PC-3 (cell line): ENCODE data around the gene CCNF.

Experiments
- CTCF ChIP-seq: fragments of 300-600 bp; sonication (generic); conservative IDR thresholded peaks from 2 replicates; pipeline ENCODE4 v1.5.1; 2017; ENCODE audit warnings: antibody characterized with exemption, low read depth, mild to moderate bottlenecking, low read length
- EZH2phosphoT487 ChIP-seq: fragments of 300-600 bp; sonication (generic); IDR thresholded peaks from 2 replicates; pipeline ENCODE4 v1.6.1; 2018; ENCODE audit warnings: mild to moderate bottlenecking, antibody characterized with exemption, low read length, borderline replicate concordance

- TF ChIP-seq CTCF: peak; percentile 87
- no peak for TF ChIP-seq EZH2phosphoT487
Observed at GRCh38 chr16:2500918-2501750, 71.9 kb downstream of the CCNF start.
